KOPT-K1 (cell line): ENCODE results near the gene TNNI3.
"Not testable (repeated sequence)": the region's sequence is repeated elsewhere in the genome, so short reads cannot be mapped to it uniquely, and the experiment has no call there.

Experiments used
- H3K27ac ChIP-seq: fragments of 200-600 bp; sonication (generic); 2 replicates; pipeline ENCODE4 v1.5.1; 2016; ENCODE audit warnings: antibody characterized with exemption, mild to moderate bottlenecking, low read depth, low read length; ENCODE audit not compliant: poor library complexity, severe bottlenecking
- H3K36me3 ChIP-seq: fragments of 200-600 bp; sonication (generic); 2 replicates; pipeline ENCODE4 v1.5.1; 2017; ENCODE audit warnings: antibody characterized with exemption, mild to moderate bottlenecking, low read length, moderate library complexity; ENCODE audit not compliant: insufficient read depth
- H3K9me3 ChIP-seq: fragments of 200-600 bp; sonication (generic); 2 replicates; pipeline ENCODE4 v1.5.1; 2017; ENCODE audit warnings: antibody characterized with exemption, low read length, mild to moderate bottlenecking; ENCODE audit not compliant: insufficient read depth, poor library complexity, severe bottlenecking

The TNNI3 gene

GRCh38 chr19:55160128-55160985 lies 2.8 kb upstream of the TNNI3 start:
- Histone ChIP-seq H3K9me3 (no peaks in the 10 kb centered on the region), H3K27ac (no peak overlapping the region), H3K36me3 (no peaks in the 10 kb centered on the region)

- Histone ChIP-seq H3K27ac (no peak overlapping the region), H3K36me3 (no peaks in the 10 kb centered on the region), H3K9me3 (no peaks in the 10 kb centered on the region)
Measured at GRCh38 chr19:55158848-55159749, 1.6 kb upstream of the TNNI3 start.

GRCh38 chr19:55158423-55158822 lies 891 bp upstream of the TNNI3 start:
- Histone ChIP-seq H3K27ac (no peak overlapping the region), H3K36me3 (no peaks in the 10 kb centered on the region), H3K9me3 (no peaks in the 10 kb centered on the region)

GRCh38 chr19:55156202-55157063 lies 1.1 kb downstream of the TNNI3 start:
- Histone ChIP-seq H3K27ac (no peak overlapping the region), H3K9me3 (peaks cover 6% of the 10 kb centered on the region), H3K36me3 (no peaks in the 10 kb centered on the region)

GRCh38 chr19:55155784-55156183 lies 1.7 kb downstream of the TNNI3 start:
- H3K36me3 ChIP-seq, H3K9me3 ChIP-seq, H3K27ac ChIP-seq: not testable (repeated sequence)

GRCh38 chr19:55153652-55154264 lies 3.8 kb downstream of the TNNI3 start:
- peak overlapping the region; percentile 50 for H3K27ac ChIP-seq
- no peaks in the 10 kb centered on the region for H3K36me3 ChIP-seq
- peaks cover 6% of the 10 kb centered on the region for H3K9me3 ChIP-seq

- Histone ChIP-seq H3K9me3 (peaks cover 6% of the 10 kb centered on the region), H3K27ac (no peak overlapping the region), H3K36me3 (no peaks in the 10 kb centered on the region)
Measured at GRCh38 chr19:55152017-55152416, 5.5 kb downstream of the TNNI3 start.

GRCh38 chr19:55149078-55150003 lies 8.2 kb downstream of the TNNI3 start, which contains the start of gene TNNT1:
Gene TNNT1, minus strand, starts transcription at chr19:55149206. Its CDS starts 2,049 bp downstream, at chr19:55147157.
- Histone ChIP-seq H3K27ac (no peak within 1 kb of the TSS), H3K36me3 (no peaks in the 10 kb centered on the region), H3K9me3 (peaks cover 6% of the 10 kb centered on the region)

GRCh38 chr19:55147545-55148251 lies 9.8 kb downstream of the TNNI3 start:
- Histone ChIP-seq H3K9me3 (peaks cover 6% of the 10 kb centered on the region), H3K36me3 (no peaks in the 10 kb centered on the region), H3K27ac (no peak overlapping the region)

- peaks cover 2% of the 10 kb centered on the region for H3K9me3 ChIP-seq
- no peaks in the 10 kb centered on the region for H3K36me3 ChIP-seq
- no peak overlapping the region for H3K27ac ChIP-seq
Measured at GRCh38 chr19:55146705-55147273, 10.7 kb downstream of the TNNI3 start.

- no peaks in the 10 kb centered on the region for H3K9me3 ChIP-seq
- no peak overlapping the region for H3K27ac ChIP-seq
Measured at GRCh38 chr19:55146078-55146704, 11.3 kb downstream of the TNNI3 start.

GRCh38 chr19:55145232-55145631 lies 12.3 kb downstream of the TNNI3 start:
- Histone ChIP-seq H3K9me3 (no peaks in the 10 kb centered on the region), H3K36me3 (no peaks in the 10 kb centered on the region), H3K27ac (no peak overlapping the region)

More at GRCh38 chr19:55146078-55146704, 11.3 kb downstream of the TNNI3 start:
- H3K36me3 ChIP-seq, result no peaks in the 10 kb centered on the region
